ENCODE data around the gene MYO19.

The MYO19 gene

DNA sequence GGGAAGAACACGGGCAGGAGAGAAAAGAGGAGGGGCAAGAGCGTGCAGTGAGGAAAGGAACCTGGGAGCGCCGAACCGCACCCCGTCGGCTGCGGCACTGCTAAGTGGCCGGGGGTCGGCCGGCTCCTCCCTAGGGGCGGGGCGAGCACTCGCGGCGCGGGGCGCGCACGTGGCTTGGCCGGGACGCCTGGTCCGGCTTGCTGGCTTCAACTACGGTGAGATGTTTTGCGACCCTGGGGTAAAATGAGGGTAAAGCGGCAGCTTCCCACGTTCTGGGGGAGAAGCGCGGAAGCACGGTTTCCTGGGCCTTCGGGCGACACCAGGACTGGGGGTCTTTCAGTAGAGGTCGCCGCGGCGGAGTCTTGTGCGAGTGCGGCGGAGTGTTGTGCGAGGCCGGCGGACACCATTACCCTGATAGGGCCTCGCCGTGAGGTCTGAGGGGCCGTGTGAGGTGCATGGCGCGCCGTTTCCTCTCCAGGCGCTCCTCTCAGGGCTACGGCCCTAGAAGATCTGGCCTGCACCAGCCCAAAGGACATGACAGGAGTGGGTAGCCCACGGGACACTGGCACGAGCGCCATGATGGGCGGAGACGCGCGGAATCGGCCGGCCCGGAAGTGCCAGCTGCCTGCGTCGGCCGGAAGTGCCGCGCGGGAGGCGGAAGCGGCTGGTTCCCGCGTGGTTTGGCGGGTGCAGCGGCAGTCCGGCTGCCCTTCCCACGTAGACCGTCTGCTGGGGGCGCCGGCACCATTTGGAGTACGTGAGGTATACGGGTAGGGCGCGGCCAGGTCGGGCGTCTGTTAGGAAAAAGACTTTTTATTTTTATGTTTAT, at the start of gene MYO19, which contains the start of gene PIGW:
Gene MYO19, minus strand, starts transcription at position 29 of the 829 bp plus-strand sequence. CDS start 2,330 bp downstream, outside the sequence.
Gene PIGW, plus strand, starts transcription at position 148 of the 829 bp plus-strand sequence. CDS start 2,115 bp downstream, outside the sequence.
- DNase-seq: peak; percentile 59 to 93 (median 86)
- intact Hi-C loops (cut with DNase I): no loop called here

- no peak for DNase-seq
- intact Hi-C loops (cut with DNase I): no loop called here
These were observed 49.1 kb upstream of the MYO19 start for GRCh38 chr17:36583787-36584186.

GRCh38 chr17:36578671-36579070, 44.0 kb upstream of the MYO19 start:
- intact Hi-C loops (cut with DNase I): no loop called here

GRCh38 chr17:36576793-36577192, 42.1 kb upstream of the MYO19 start:
- DNase-seq: no peak

More at GRCh38 chr17:36578671-36579070, 44.0 kb upstream of the MYO19 start:
- peak in 1 of 42 donors; percentile 20 for DNase-seq

GRCh38 chr17:36575028-36575427, 40.4 kb upstream of the MYO19 start:
- intact Hi-C loops (cut with DNase I): no loop called here
- DNase-seq: no peak

More at GRCh38 chr17:36576793-36577192, 42.1 kb upstream of the MYO19 start:
- intact Hi-C loops (cut with DNase I): no loop called here

- no peak for DNase-seq
- intact Hi-C loops (cut with DNase I): no loop called here
These were observed 31.4 kb upstream of the MYO19 start for GRCh38 chr17:36566081-36566480.

GRCh38 chr17:36553459-36553858, 18.8 kb upstream of the MYO19 start:
- intact Hi-C loops (cut with DNase I): no loop called here
- DNase-seq: no peak

- no peak for DNase-seq
- intact Hi-C loops (cut with DNase I): no loop called here
These were observed 16.1 kb upstream of the MYO19 start for GRCh38 chr17:36550491-36551417.

- no peak for DNase-seq
- intact Hi-C loops (cut with DNase I): loop anchor here (10.0 kb wide), 1 partner anchor 63 kb away; the partner anchor contains the start of gene ZNHIT3
These were observed 13.1 kb upstream of the MYO19 start for GRCh38 chr17:36547776-36548175.

DNA sequence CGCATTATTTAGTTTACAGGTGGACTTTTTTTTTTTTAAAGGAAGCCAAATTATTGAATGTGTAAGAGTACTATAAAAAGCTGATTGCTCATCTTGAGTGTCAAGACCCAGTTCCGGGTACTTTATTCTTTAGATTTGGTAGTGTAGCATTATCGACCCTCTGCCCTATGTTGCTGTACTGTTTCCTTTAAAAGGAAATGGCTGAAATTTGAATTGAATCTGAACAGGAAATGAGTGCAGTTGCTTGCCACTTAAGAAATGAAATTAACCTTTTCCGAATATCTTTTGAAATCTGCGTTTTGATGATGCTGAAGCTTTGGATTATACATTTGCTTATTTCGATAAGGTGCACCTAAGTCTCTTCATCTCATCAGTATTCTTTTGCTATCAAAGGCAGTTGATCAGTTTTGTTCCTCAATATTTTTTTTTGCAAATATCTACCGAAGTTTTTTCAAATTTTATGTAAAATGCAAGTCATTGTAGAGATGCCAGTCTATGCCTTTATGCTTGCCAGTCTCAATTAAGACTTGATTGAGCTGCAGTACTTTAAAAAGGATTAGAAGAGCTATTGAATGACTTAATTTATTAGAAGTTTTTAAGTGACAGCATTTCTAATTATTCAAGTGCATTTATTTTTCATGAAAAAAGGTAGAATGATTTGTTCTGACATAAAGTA, 11.9 kb upstream of the MYO19 start:
- intact Hi-C loops (cut with DNase I): loop anchor here (10.0 kb wide), 1 partner anchor 62 kb away; the partner anchor contains the start of gene ZNHIT3
- no peak for DNase-seq

- intact Hi-C loops (cut with DNase I): loop anchor here (1.0 to 10.0 kb wide), 2 partner anchors 56 to 61 kb away; partner anchors contain the start of genes MRM1 and ZNHIT3
- DNase-seq: peak; percentile 91 to 99 (median 98)
These were observed 11.1 kb upstream of the MYO19 start for GRCh38 chr17:36545465-36546417.

DNA sequence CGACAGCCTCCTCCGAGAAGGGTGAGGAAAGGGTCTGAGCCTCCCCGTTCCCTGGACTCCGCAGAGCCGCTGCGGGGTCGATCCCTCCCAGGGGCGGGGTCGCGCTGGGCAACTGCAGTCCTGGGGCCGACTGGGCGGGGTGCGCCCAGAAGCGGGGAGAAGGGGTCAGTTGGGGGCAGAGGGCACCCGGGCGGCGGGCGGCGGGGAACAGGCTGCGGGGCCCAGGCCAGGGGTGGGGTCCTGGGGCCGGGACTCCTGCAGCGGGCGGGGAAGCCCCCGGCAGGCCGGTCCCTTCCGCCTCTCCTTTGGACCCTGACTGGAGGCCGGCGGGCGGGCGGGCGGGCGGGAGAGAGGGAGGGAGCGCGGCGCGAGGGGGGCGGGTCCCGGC, 10.4 kb upstream of the MYO19 start:
- DNase-seq: peak in 3 of 42 donors; percentile 68 to 85 (median 77)
- intact Hi-C loops (cut with DNase I): loop anchor here (1.0 to 10.0 kb wide), 2 partner anchors 56 to 60 kb away; partner anchors contain the start of genes MRM1 and ZNHIT3

DNA sequence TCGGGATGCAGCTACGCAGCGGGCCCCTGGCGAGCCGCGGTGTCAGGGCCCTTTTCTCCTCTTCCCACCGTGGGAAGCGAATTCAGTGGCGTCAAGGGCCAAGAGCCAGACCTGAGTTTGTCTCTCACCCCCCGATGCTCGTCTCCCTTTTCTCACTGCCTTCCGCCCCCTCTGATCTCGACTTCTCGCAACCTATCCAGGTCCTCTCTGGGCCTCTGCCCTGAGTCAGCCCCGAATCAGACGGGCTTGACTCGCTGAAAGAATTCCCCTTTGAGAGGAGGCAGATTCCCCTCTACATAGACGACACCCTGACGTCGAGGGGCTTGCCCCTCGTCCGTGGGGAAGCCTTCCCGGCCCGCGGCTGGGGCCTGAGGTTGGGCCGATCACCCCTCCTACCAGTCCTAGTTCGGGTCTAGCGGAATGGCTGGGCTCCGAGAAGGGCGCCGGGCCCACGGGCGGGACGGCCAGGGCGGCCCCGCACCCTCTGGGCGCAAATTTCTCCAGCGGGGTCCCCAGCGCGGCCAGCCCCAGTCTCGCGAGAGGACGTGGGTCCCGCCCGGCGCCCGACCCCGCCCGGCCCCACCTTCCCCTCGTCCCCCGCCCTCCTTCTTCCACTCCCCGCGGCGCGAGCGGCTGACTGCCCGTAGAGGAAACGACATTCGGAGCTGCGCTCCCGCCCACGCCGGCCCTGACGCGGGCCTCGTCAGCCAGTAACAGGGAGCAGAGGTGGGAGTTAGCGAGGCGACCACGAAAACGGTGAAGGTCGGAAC, 9.8 kb upstream of the MYO19 start, which contains the start of gene GGNBP2:
Gene GGNBP2, plus strand, starts transcription at position 613 of the 770 bp plus-strand sequence. CDS start 806 bp downstream, outside the sequence.
- intact Hi-C loops (cut with DNase I): loop anchor here (1.0 to 10.0 kb wide), 2 partner anchors 57 to 60 kb away; partner anchors contain the start of genes MRM1 and ZNHIT3
- peak; percentile 74 to 97 (median 90) for DNase-seq

- peak in 24 of 42 donors; percentile 15 to 66 (median 32) for DNase-seq
- intact Hi-C loops (cut with DNase I): loop anchor here (10.0 kb wide), 1 partner anchor 59 kb away; the partner anchor contains the start of gene ZNHIT3
These were observed 9.3 kb upstream of the MYO19 start for GRCh38 chr17:36544044-36544306.

GRCh38 chr17:36542755-36543154, 8.1 kb upstream of the MYO19 start:
- intact Hi-C loops (cut with DNase I): loop anchor here (10.0 kb wide), 1 partner anchor 58 kb away; the partner anchor contains the start of gene ZNHIT3

DNA sequence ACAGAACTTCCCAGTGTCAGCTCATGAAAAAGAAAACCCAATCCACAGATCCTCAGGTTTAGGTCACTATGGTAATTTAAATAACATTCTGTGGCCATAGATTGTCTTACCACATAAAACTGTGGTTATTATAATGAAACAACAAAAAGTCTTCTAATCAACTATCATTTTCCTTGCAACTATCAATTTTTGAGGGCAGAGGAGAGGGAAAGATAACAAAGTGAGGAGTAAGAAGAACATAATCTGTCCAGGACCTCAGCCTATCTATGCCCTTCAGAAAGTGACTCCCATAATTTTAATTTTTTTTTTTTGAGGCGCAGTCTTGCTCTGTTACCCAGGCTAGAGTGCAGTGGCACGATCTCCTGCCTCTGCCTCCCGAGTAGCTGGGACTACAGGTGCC, 6.0 kb upstream of the MYO19 start:
- DNase-seq: no peak
- intact Hi-C loops (cut with DNase I): loop anchor here (10.0 kb wide), 1 partner anchor 56 kb away; the partner anchor contains the start of gene ZNHIT3

More at GRCh38 chr17:36542755-36543154, 8.1 kb upstream of the MYO19 start:
- no peak for DNase-seq
